ENCODE results near the gene OR10P1.

DNA sequence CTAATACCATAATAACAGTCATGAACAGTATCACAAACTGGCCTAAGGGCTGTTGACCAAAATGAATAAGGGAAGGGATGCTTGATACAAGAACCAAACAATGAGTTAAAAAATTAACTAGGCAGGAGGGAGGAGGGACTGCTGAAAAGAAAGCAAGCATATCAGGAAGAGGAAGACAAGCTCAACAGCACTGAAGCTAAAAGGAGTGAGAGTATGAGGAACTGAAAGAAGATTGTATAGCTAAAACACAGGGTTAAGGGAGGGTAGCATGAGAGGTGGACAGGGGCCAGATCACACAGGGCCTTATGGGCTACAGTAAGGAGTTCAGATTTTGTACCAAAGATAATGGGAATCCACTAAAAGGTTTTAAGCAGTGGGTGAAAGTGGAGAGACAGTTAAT lies 36.9 kb downstream of the OR10P1 start:
- TF ChIP-seq CTCF (conservative IDR thresholded peaks at IDR 0.05; ENCODE audit: low read depth, low read length) (no peak), EZH2phosphoT487 (IDR thresholded peaks at IDR 0.05; ENCODE audit: borderline replicate concordance, low read length) (no peak), EZH2 (IDR thresholded peaks at IDR 0.05; ENCODE audit: low read length, unreplicated experiment) (no peak)
